DND-41 (cell line): ENCODE results near the gene DVL2.

Experiments used
- CTCF ChIP-seq: IDR thresholded peaks from 2 replicates; pipeline ENCODE4 v1.5.1; 2012; ENCODE audit warnings: borderline replicate concordance, low read length, moderate library complexity, mild to moderate bottlenecking; ENCODE audit not compliant: poor library complexity, severe bottlenecking; ENCODE audit errors: extremely low read depth
- EZH2 ChIP-seq: IDR thresholded peaks from 3 replicates; pipeline ENCODE4 v1.6.1; 2012; ENCODE audit warnings: borderline replicate concordance, low read depth, mild to moderate bottlenecking, moderate library complexity, low read length, inconsistent platforms; ENCODE audit not compliant: severe bottlenecking

- TF ChIP-seq CTCF (no peak), EZH2 (no peak)
Measured at GRCh38 chr17:7241090-7241733, 6.9 kb upstream of the DVL2 start.
